NCI-H345 treated with DMSO at 0.1 percent for 48 hours (cell line): ENCODE measurements around the gene POR.

Experiments
- DNase-seq: peaks from one replicate; lab custom pipeline; 2025; ENCODE audit not compliant: unreplicated experiment; lab: John Stamatoyannopoulos, UW

Gene POR

GRCh38 chr7:75971309-75971960 lies 56.5 kb downstream of the POR start:
- no peak for DNase-seq

GRCh38 chr7:75971961-75972763 lies 57.2 kb downstream of the POR start:
- no peak for DNase-seq

- DNase-seq = no peak
These were observed 62.8 kb downstream of the POR start for GRCh38 chr7:75977743-75978142.

GRCh38 chr7:75979759-75980429 lies 64.9 kb downstream of the POR start:
- no peak for DNase-seq

- DNase-seq = no peak
These were observed 65.7 kb downstream of the POR start for GRCh38 chr7:75980430-75981202.

GRCh38 chr7:75981203-75981452 lies 66.2 kb downstream of the POR start:
- no peak for DNase-seq

- DNase-seq = no peak
These were observed 66.7 kb downstream of the POR start for GRCh38 chr7:75981453-75982305.

- no peak for DNase-seq
These were observed 67.5 kb downstream of the POR start for GRCh38 chr7:75982306-75983064.

- DNase-seq = no peak
These were observed 68.6 kb downstream of the POR start for GRCh38 chr7:75983471-75984129.

GRCh38 chr7:75984130-75985008 lies 69.4 kb downstream of the POR start:
- DNase-seq = no peak

- DNase-seq = no peak
These were observed 70.1 kb downstream of the POR start for GRCh38 chr7:75985009-75985517.

- DNase-seq = no peak
These were observed 70.7 kb downstream of the POR start for GRCh38 chr7:75985518-75986146.

GRCh38 chr7:75986147-75986781 lies 71.3 kb downstream of the POR start:
- no peak for DNase-seq

GRCh38 chr7:75987026-75987804 lies 72.3 kb downstream of the POR start:
- DNase-seq = no peak

GRCh38 chr7:75987805-75988567 lies 73.0 kb downstream of the POR start:
- DNase-seq = no peak
